Fibroblast of the aortic adventitia (primary cell): Measurements from ENCODE around the gene OR8H1. TPM values are rescaled to one million over a fixed set of nuclear protein-coding genes. Genes with fewer than 3 reads are reported as not detected.

ENCODE experiments used
- DNase-seq: peaks from one replicate; pipeline ENCODE4 v3.0.0-alpha.2; 2010; ENCODE audit warnings: low read depth
- H3K4me3 ChIP-seq: 2 replicates; pipeline ENCODE4 v1.5.1; 2011; ENCODE audit warnings: low read depth, mild to moderate bottlenecking, control low read depth, low read length, moderate library complexity
- CTCF ChIP-seq: IDR thresholded peaks from 2 replicates; pipeline ENCODE4 v1.5.1; 2011; ENCODE audit warnings: mild to moderate bottlenecking, low read length, control low read depth, inconsistent platforms; ENCODE audit not compliant: insufficient read depth
- total RNA-seq: library from RNA; depleted of rRNA; stranded (reverse); fragments of >200 nt; gene quantifications from 2 replicates; pipeline ENCODE4 v1.2.3, GENCODE V29; 2012; ENCODE audit warnings: low replicate concordance

The OR8H1 gene
- total RNA-seq = not detected in 2 replicates

GRCh38 chr11:56292154-56292553 lies at the start of gene OR8H1:
Gene OR8H1, minus strand, starts transcription at chr11:56292254. Its CDS starts 1,192 bp downstream, at chr11:56291062.
- H3K4me3 ChIP-seq = no peak within 1 kb of the TSS
- DNase-seq = no peak
- TF ChIP-seq CTCF = no peak

GRCh38 chr11:56340289-56340688 lies 48.2 kb upstream of the OR8H1 start:
- no peak overlapping the region for H3K4me3 ChIP-seq
- no peak for DNase-seq
- TF ChIP-seq CTCF = no peak

GRCh38 chr11:56333156-56333555 lies 41.1 kb upstream of the OR8H1 start:
- TF ChIP-seq CTCF = no peak
- no peak overlapping the region for H3K4me3 ChIP-seq
- no peak for DNase-seq

- DNase-seq = no peak
- TF ChIP-seq CTCF = no peak
- H3K4me3 ChIP-seq = no peak overlapping the region
Observed at GRCh38 chr11:56331861-56332491, 39.9 kb upstream of the OR8H1 start.

GRCh38 chr11:56314844-56315243 lies 22.8 kb upstream of the OR8H1 start, which contains the start of gene OR8K3:
Gene OR8K3, plus strand, starts transcription at chr11:56315144. Its CDS starts 3,163 bp downstream, at chr11:56318307.
- TF ChIP-seq CTCF = no peak
- no peak within 1 kb of the TSS for H3K4me3 ChIP-seq
- no peak for DNase-seq

GRCh38 chr11:56307836-56308235 lies 15.8 kb upstream of the OR8H1 start:
- H3K4me3 ChIP-seq = no peak overlapping the region
- no peak for TF ChIP-seq CTCF
- DNase-seq = no peak

- TF ChIP-seq CTCF = no peak
- H3K4me3 ChIP-seq = no peak overlapping the region
Observed at GRCh38 chr11:56296898-56297297, 4.8 kb upstream of the OR8H1 start.

More at GRCh38 chr11:56296898-56297297, 4.8 kb upstream of the OR8H1 start:
- no peak for DNase-seq
